Endothelial cell of umbilical vein (primary cell): ENCODE measurements around the gene WDR74. TPM values are rescaled to one million over a fixed set of nuclear protein-coding genes. Genes with fewer than 3 reads are reported as not detected.

Experiments used
- BruUV-seq: library from RNA; stranded (reverse); fragments of 400-500 nt; replicated peaks from 2 replicates; lab custom pipeline; 2021; lab: Mats Ljungman, UMichigan
- CTCF ChIA-PET: fragments of 300-600, 350-600 bp; sonication (Branson Sonifier 250); formaldehyde crosslinking; loops from one replicate; lab custom pipeline; 2021; ENCODE audit warnings: antibody characterized with exemption, inconsistent platforms; lab: Charles Lee
- POLR2A ChIA-PET: fragments of 300-600, 350-600 bp; sonication (Branson Sonifier 250); formaldehyde crosslinking; loops from one replicate; lab custom pipeline; 2021; ENCODE audit warnings: antibody characterized with exemption, inconsistent platforms; lab: Charles Lee
- DNase-seq: peaks from one replicate; pipeline ENCODE4 v3.0.0-alpha.2; 2011; ENCODE audit warnings: low read depth, low spot score
- FAIRE-seq: peaks from 2 replicates; lab custom pipeline; 2011; peaks lifted over from hg19 to GRCh38; lab: Jason Lieb, UNC
- H2AFZ ChIP-seq: 2 replicates; pipeline ENCODE4 v1.6.0; 2012; ENCODE audit warnings: low read depth, low read length, control low read depth, inconsistent platforms
- H3K27ac ChIP-seq: 2 replicates; pipeline ENCODE4 v1.5.1; 2011; ENCODE audit warnings: low read depth, mild to moderate bottlenecking, control low read depth, low read length, moderate library complexity; ENCODE audit not compliant: insufficient read depth
- H3K27me3 ChIP-seq, 2 experiments: 2 replicates each; pipeline versions ENCODE4 v1.6.0 to v1.6.1; 2011; ENCODE audit warnings: low read length in 2 of 2, mixed read lengths in 1 of 2; ENCODE audit not compliant: control insufficient read depth in 2 of 2, insufficient read depth in 2 of 2
- H3K36me3 ChIP-seq, 2 experiments: 2 replicates in 1 of 2; 3 replicates in 1 of 2; pipeline ENCODE4 v1.5.1; 2011; ENCODE audit warnings: low read length in 2 of 2, mild to moderate bottlenecking in 1 of 2, moderate library complexity in 1 of 2; ENCODE audit not compliant: control insufficient read depth in 2 of 2, insufficient read depth in 2 of 2; ENCODE audit errors: extremely low read depth in 1 of 2
- H3K4me1 ChIP-seq: 3 replicates; pipeline ENCODE4 v1.5.1; 2011; ENCODE audit warnings: mild to moderate bottlenecking, low read length; ENCODE audit not compliant: control insufficient read depth, insufficient read depth; ENCODE audit errors: extremely low read depth
- H3K4me2 ChIP-seq: 2 replicates; pipeline ENCODE4 v1.6.1; 2011; ENCODE audit warnings: low read length, control low read depth, mixed read lengths; ENCODE audit not compliant: insufficient read depth
- H3K4me3 ChIP-seq, 3 experiments: fragments of 200-600 bp in 1 of 3; sonication (generic), shearing (Covaris generic) in 1 of 3; replicated peaks in 1 of 3; 2 replicates each; pipeline ENCODE4 v1.5.1; 2011 to 2016; ENCODE audit warnings: control low read depth in 3 of 3, low read length in 3 of 3, mild to moderate bottlenecking in 2 of 3, inconsistent platforms in 1 of 3, low read depth in 1 of 3, moderate library complexity in 1 of 3; ENCODE audit not compliant: insufficient read depth in 1 of 3
- H3K79me2 ChIP-seq: 2 replicates; pipeline ENCODE4 v1.6.0; 2012; ENCODE audit warnings: low read length, inconsistent platforms; ENCODE audit not compliant: control insufficient read depth, insufficient read depth
- H3K9ac ChIP-seq: replicated peaks from 2 replicates; pipeline ENCODE3; 2011; ENCODE audit warnings: low read length, control low read depth; ENCODE audit not compliant: insufficient read depth; ENCODE audit errors: extremely low read depth
- H3K9me1 ChIP-seq: replicated peaks from 3 replicates; pipeline ENCODE4 v1.6.0; 2011; ENCODE audit warnings: mild to moderate bottlenecking, low read length; ENCODE audit not compliant: control insufficient read depth, insufficient read depth; ENCODE audit errors: extremely low read depth
- H3K9me3 ChIP-seq: replicated peaks from 2 replicates; pipeline ENCODE4 v1.5.1; 2012; ENCODE audit warnings: low read length, inconsistent platforms; ENCODE audit not compliant: control insufficient read depth, insufficient read depth
- H4K20me1 ChIP-seq: replicated peaks from 2 replicates; pipeline ENCODE3; 2011; ENCODE audit warnings: mild to moderate bottlenecking, low read length; ENCODE audit not compliant: control insufficient read depth, insufficient read depth; ENCODE audit errors: extremely low read depth
- EZH2 ChIP-seq: IDR thresholded peaks from 2 replicates; pipeline ENCODE4 v1.6.1; 2012; ENCODE audit warnings: borderline replicate concordance, low read depth, mild to moderate bottlenecking, moderate library complexity, low read length, inconsistent platforms; ENCODE audit not compliant: severe bottlenecking
- FOS ChIP-seq: IDR thresholded peaks from 2 replicates; pipeline ENCODE4 v1.6.1; 2011; ENCODE audit warnings: mild to moderate bottlenecking, low read length, moderate library complexity, borderline replicate concordance; ENCODE audit not compliant: insufficient read depth
- GATA2 ChIP-seq: IDR thresholded peaks from 2 replicates; pipeline ENCODE4 v1.7.0; 2011; ENCODE audit warnings: low read depth, mild to moderate bottlenecking, moderate library complexity, mixed read lengths, low read length; ENCODE audit not compliant: insufficient read length, insufficient read depth
- JUN ChIP-seq: IDR thresholded peaks from 2 replicates; pipeline ENCODE4 v1.6.1; 2011; ENCODE audit warnings: borderline replicate concordance, low read depth; ENCODE audit not compliant: insufficient read length, insufficient read depth
- MYC ChIP-seq: IDR thresholded peaks from one replicate; pipeline ENCODE4 v1.6.1; 2011; ENCODE audit warnings: mild to moderate bottlenecking, low read depth, low read length
- POLR2A ChIP-seq: IDR thresholded peaks from 2 replicates; pipeline ENCODE4 v1.6.1; 2012; ENCODE audit warnings: low read depth, mild to moderate bottlenecking, control low read depth, low read length
- POLR2AphosphoS5 ChIP-seq: IDR thresholded peaks from 2 replicates; pipeline ENCODE4 v1.6.1; 2012; ENCODE audit warnings: low read depth, mild to moderate bottlenecking, control low read depth, low read length, moderate library complexity; ENCODE audit not compliant: insufficient read depth
- dilution Hi-C: fragments of 300-500 bp; cut with MboI; formaldehyde crosslinking; loops from one replicate; pipeline ENCODE4 v1.15.0; 2019; ENCODE audit warnings: low sequenced_read_pairs; ENCODE audit not compliant: extremely low pct_ligation_motif_present
- intact Hi-C: fragments of 100-400 bp; cut with micrococcal nuclease; formaldehyde crosslinking; loops from one replicate; pipeline ENCODE4 v1.10.0; 2022
- polyA plus RNA-seq, 4 experiments: library from polyadenylated mRNA; depleted of rRNA in 3 of 4; stranded (reverse) in 3 of 4; unstranded in 1 of 4; fragments of >200 nt; gene quantifications; 2 replicates each; pipeline versions ENCODE4 v1.2.1 to v1.2.3, GENCODE V29; 2011 to 2012; ENCODE audit warnings: missing spikeins in 1 of 4
- total RNA-seq: library from RNA; stranded (reverse); gene quantifications from 2 replicates; pipeline ENCODE4 v1.2.3, GENCODE V29; 2021
- TF ChIP-seq, protein P1 (sequence below): IDR thresholded peaks from 2 replicates; pipeline ENCODE4 v1.6.1; 2011; ENCODE audit not compliant: insufficient read depth, insufficient read length
- TF ChIP-seq, protein P2 (sequence below), 2 donors: IDR thresholded peaks; 1 replicate in 1 of 2; 2 replicates in 1 of 2; pipeline ENCODE4 v1.5.1; 2011; ENCODE audit warnings: low read length in 2 of 2, mild to moderate bottlenecking in 2 of 2, moderate library complexity in 2 of 2, control low read depth in 1 of 2, inconsistent platforms in 1 of 2, low read depth in 1 of 2; ENCODE audit not compliant: insufficient read depth in 1 of 2; ENCODE audit errors: extremely low read depth in 1 of 2

The WDR74 gene
- total and polyA plus RNA-seq, 2 donors (not counting 3 experiments of a cell fraction or from before 2014, with no cell fraction given): 44.7 to 51.7 TPM

DNA sequence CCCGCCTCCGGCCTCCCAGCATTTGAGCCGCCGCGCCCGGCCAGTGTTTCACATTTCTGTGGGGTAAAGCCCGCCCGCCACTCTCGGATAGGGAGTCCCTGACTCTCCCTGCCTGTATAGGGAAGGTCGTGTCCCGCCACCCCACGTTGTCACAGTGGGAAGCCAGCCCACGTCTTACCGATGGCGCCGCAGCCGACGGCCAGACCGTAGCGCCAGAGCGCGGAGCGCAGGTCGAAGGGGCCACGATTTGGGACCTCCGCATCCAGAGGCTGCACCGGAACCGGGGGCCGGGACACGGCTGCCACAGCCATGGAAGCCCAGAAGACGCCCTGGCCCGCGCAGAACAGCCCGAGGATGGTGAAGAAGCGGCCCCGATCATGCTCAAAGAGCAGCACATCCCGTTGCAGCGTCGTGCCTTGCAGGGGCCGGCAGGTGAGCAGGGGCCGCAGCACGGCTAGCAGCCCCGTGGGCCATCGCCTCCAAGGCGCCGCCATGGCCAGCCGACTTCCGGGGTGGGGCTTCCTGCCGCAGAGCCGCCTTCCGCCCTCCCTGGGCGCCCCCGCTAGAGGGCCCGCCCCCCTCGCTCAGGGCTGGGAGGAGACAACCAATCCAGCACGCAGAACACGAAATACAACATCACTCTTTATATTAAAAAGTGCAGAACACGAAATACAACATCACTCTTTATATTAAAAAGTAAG, 47.7 kb downstream of the WDR74 start, which contains the start of gene TMEM223:
Gene TMEM223, minus strand, starts transcription at position 506 of the 701 bp plus-strand sequence. Its CDS starts 12 bp downstream, at position 494.
- ChIA-PET CTCF (no interaction called here), POLR2A (interaction anchor here (1.1 to 1.3 kb wide), 3 partner anchors 20 to 50 kb away, joined by 3 to 6 read pairs (median 4); partner anchors contain the start of gene TAF6L)
- dilution Hi-C loops (no loop called here), intact Hi-C loops (loop anchor here (1.0 to 2.0 kb wide), 3 partner anchors 13 to 65 kb away; partner anchors contain the start of genes HNRNPUL2, STX5 and TEX54)
- H3K27ac ChIP-seq: peak within 1 kb of the TSS; percentile 54
- H3K9me1 ChIP-seq: no peaks in the 10 kb centered on the region
- peak within 1 kb of the TSS; percentile 17 to 65 (median 36) for H3K4me3 ChIP-seq
- FAIRE-seq (peak; percentile 95), DNase-seq (peak; percentile 81)
- no TSS peak for BruUV-seq
- H2AFZ ChIP-seq: peak within 1 kb of the TSS; percentile 5
- peaks cover 27% of the 10 kb centered on the region for H3K79me2 ChIP-seq
- H3K9me3 ChIP-seq: no peaks in the 10 kb centered on the region
- H3K4me1 ChIP-seq: peaks cover 11% of the 10 kb centered on the region
- peak within 1 kb of the TSS; percentile 42 for H3K9ac ChIP-seq
- peak within 1 kb of the TSS; percentile 43 for H3K4me2 ChIP-seq
- H4K20me1 ChIP-seq: no peaks in the 10 kb centered on the region
- peaks cover 20 to 42% of the 10 kb centered on the region in 2 experiments for H3K36me3 ChIP-seq
- TF ChIP-seq, protein P1, sequence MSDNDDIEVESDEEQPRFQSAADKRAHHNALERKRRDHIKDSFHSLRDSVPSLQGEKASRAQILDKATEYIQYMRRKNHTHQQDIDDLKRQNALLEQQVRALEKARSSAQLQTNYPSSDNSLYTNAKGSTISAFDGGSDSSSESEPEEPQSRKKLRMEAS: no peak
- TF ChIP-seq, protein P2, sequence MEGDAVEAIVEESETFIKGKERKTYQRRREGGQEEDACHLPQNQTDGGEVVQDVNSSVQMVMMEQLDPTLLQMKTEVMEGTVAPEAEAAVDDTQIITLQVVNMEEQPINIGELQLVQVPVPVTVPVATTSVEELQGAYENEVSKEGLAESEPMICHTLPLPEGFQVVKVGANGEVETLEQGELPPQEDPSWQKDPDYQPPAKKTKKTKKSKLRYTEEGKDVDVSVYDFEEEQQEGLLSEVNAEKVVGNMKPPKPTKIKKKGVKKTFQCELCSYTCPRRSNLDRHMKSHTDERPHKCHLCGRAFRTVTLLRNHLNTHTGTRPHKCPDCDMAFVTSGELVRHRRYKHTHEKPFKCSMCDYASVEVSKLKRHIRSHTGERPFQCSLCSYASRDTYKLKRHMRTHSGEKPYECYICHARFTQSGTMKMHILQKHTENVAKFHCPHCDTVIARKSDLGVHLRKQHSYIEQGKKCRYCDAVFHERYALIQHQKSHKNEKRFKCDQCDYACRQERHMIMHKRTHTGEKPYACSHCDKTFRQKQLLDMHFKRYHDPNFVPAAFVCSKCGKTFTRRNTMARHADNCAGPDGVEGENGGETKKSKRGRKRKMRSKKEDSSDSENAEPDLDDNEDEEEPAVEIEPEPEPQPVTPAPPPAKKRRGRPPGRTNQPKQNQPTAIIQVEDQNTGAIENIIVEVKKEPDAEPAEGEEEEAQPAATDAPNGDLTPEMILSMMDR (IDR thresholded peaks at IDR 0.05; ENCODE audit: extremely low read depth in 1 of 2, insufficient read depth in 1 of 2, low read depth in 1 of 2, low read length in 2 of 2): no peak
- TF ChIP-seq POLR2A: peak; percentile 96
- no peak for TF ChIP-seq MYC
- TF ChIP-seq JUN: no peak
- TF ChIP-seq EZH2: no peak
- peak; percentile 99 for TF ChIP-seq POLR2AphosphoS5
- no peak for TF ChIP-seq FOS
- TF ChIP-seq GATA2: no peak
- no peaks in the 10 kb centered on the region for H3K27me3 ChIP-seq
